Hematopoietic multipotent progenitor cell treated with erythropoietin and hydrocortisone succinate and interleukin-3 and kit ligand, for 4 days (in vitro differentiated cells): ENCODE measurements around the gene GRK5.

Experiments
- DNase-seq: peaks from one replicate; pipeline ENCODE4 v3.0.0-alpha.2; 2015

The GRK5 gene

GRCh38 chr10:119466076-119466475 lies 258.7 kb downstream of the GRK5 start:
- peak; percentile 44 for DNase-seq

GRCh38 chr10:119466655-119467054 lies 259.3 kb downstream of the GRK5 start:
- peak; percentile 88 for DNase-seq

GRCh38 chr10:119468542-119469324 lies 261.4 kb downstream of the GRK5 start:
- no peak for DNase-seq

GRCh38 chr10:119469325-119469707 lies 261.9 kb downstream of the GRK5 start:
- DNase-seq: no peak

- no peak for DNase-seq
These were observed 262.5 kb downstream of the GRK5 start for GRCh38 chr10:119469846-119470245.

GRCh38 chr10:119470920-119471702 lies 263.7 kb downstream of the GRK5 start:
- DNase-seq: no peak

GRCh38 chr10:119473771-119474170 lies 266.4 kb downstream of the GRK5 start:
- no peak for DNase-seq

GRCh38 chr10:119474606-119475005 lies 267.2 kb downstream of the GRK5 start:
- no peak for DNase-seq

- no peak for DNase-seq
These were observed 270.1 kb downstream of the GRK5 start for GRCh38 chr10:119477444-119477843.

GRCh38 chr10:119478111-119478802 lies 270.9 kb downstream of the GRK5 start:
- no peak for DNase-seq

GRCh38 chr10:119478811-119479341 lies 271.5 kb downstream of the GRK5 start:
- no peak for DNase-seq

- DNase-seq: no peak
These were observed 272.2 kb downstream of the GRK5 start for GRCh38 chr10:119479532-119479931.

GRCh38 chr10:119480667-119481066 lies 273.3 kb downstream of the GRK5 start:
- DNase-seq: no peak

- DNase-seq: no peak
These were observed 274.5 kb downstream of the GRK5 start for GRCh38 chr10:119481781-119482426.

GRCh38 chr10:119483001-119483400 lies 275.6 kb downstream of the GRK5 start:
- peak; percentile 47 for DNase-seq

- peak; percentile 46 for DNase-seq
These were observed 276.5 kb downstream of the GRK5 start for GRCh38 chr10:119483839-119484238.

GRCh38 chr10:119488675-119489074 lies 281.3 kb downstream of the GRK5 start:
- DNase-seq: no peak

- no peak for DNase-seq
These were observed 282.6 kb downstream of the GRK5 start for GRCh38 chr10:119489991-119490326.

- DNase-seq: peak; percentile 70
These were observed 284.8 kb downstream of the GRK5 start for GRCh38 chr10:119491966-119492757.

- DNase-seq: no peak
These were observed 285.8 kb downstream of the GRK5 start for GRCh38 chr10:119493155-119493554.

GRCh38 chr10:119494236-119495020 lies 287.1 kb downstream of the GRK5 start:
- no peak for DNase-seq
